Activated T-cell treated with anti-CD3 and anti-CD28 coated beads for 1 hour (primary cell): ENCODE measurements around the gene PARP9.

ENCODE experiments used
- DNase-seq: peaks from one replicate; pipeline ENCODE4 v3.0.0-alpha.2; 2020; ENCODE audit warnings: low read depth

PARP9 gene

GRCh38 chr3:122564155-122564912, at the start of gene PARP9, which contains the start of gene DTX3L:
PARP9 (minus strand) TSS chr3:122564300; CDS start chr3:122559620, 4,680 bp downstream.
DTX3L (plus strand) TSS chr3:122564338; CDS start chr3:122564427, 89 bp downstream.
- peak; percentile 71 for DNase-seq

GRCh38 chr3:122612696-122613095, 48.6 kb upstream of the PARP9 start:
- DNase-seq, result no peak

GRCh38 chr3:122609798-122610559, 45.9 kb upstream of the PARP9 start:
- no peak for DNase-seq

- no peak for DNase-seq
Measured at GRCh38 chr3:122608916-122609315, 44.8 kb upstream of the PARP9 start.

GRCh38 chr3:122606330-122606729, 42.2 kb upstream of the PARP9 start:
- DNase-seq, result no peak

- DNase-seq, result no peak
Measured at GRCh38 chr3:122603056-122603455, 39.0 kb upstream of the PARP9 start.

- no peak for DNase-seq
Measured at GRCh38 chr3:122602011-122602710, 38.1 kb upstream of the PARP9 start.

- no peak for DNase-seq
Measured at GRCh38 chr3:122598556-122598955, 34.5 kb upstream of the PARP9 start.

GRCh38 chr3:122598151-122598550, 34.1 kb upstream of the PARP9 start:
- DNase-seq, result no peak

GRCh38 chr3:122594025-122594424, 29.9 kb upstream of the PARP9 start:
- DNase-seq, result no peak

GRCh38 chr3:122590610-122591009, 26.5 kb upstream of the PARP9 start:
- DNase-seq, result no peak

- no peak for DNase-seq
Measured at GRCh38 chr3:122589297-122589696, 25.2 kb upstream of the PARP9 start.

GRCh38 chr3:122587572-122587971, 23.5 kb upstream of the PARP9 start:
- DNase-seq, result no peak

- no peak for DNase-seq
Measured at GRCh38 chr3:122586773-122587485, 22.8 kb upstream of the PARP9 start.

GRCh38 chr3:122586098-122586497, 22.0 kb upstream of the PARP9 start:
- DNase-seq, result no peak

- no peak for DNase-seq
Measured at GRCh38 chr3:122582390-122582789, 18.3 kb upstream of the PARP9 start.

GRCh38 chr3:122581622-122582021, 17.5 kb upstream of the PARP9 start:
- DNase-seq, result no peak

- DNase-seq, result no peak
Measured at GRCh38 chr3:122580470-122580869, 16.4 kb upstream of the PARP9 start.

- no peak for DNase-seq
Measured at GRCh38 chr3:122578069-122578740, 14.1 kb upstream of the PARP9 start.

- peak; percentile 21 for DNase-seq
Measured at GRCh38 chr3:122577409-122578031, 13.4 kb upstream of the PARP9 start, which contains the start of gene PARP15. PARP15 (plus strand) TSS chr3:122577650; CDS start chr3:122577668, 18 bp downstream.
